ENCODE results near the gene CGB3.

- TF ChIP-seq CTCF (IDR thresholded peaks at IDR 0.05 in 2 of 3, conservative IDR thresholded peaks at IDR 0.05 in 1 of 3; ENCODE audit: borderline replicate concordance in 1 of 3, insufficient read depth in 1 of 3, low read depth in 2 of 3, low read length in 2 of 3): no peak
- TF ChIP-seq ZNF274 (IDR thresholded peaks at IDR 0.05; ENCODE audit: low read depth, low read length): no peak
- TF ChIP-seq POLR2A (IDR thresholded peaks at IDR 0.05; ENCODE audit: borderline replicate concordance, extremely low read depth, insufficient read depth, insufficient read length): no peak
- no peak for TF ChIP-seq EZH2 (IDR thresholded peaks at IDR 0.05)
- TF ChIP-seq FOSL1 (IDR thresholded peaks at IDR 0.05; ENCODE audit: low read depth): no peak
- no peak for TF ChIP-seq EZH2phosphoT487 (IDR thresholded peaks at IDR 0.05; ENCODE audit: borderline replicate concordance)
- no peak for TF ChIP-seq SP1 (IDR thresholded peaks at IDR 0.05; ENCODE audit: low read depth)
- TF ChIP-seq ZBTB33 (IDR thresholded peaks at IDR 0.05; ENCODE audit: extremely low read depth, insufficient replicate concordance, low read length): no peak
- no peak for TF ChIP-seq MAX (IDR thresholded peaks at IDR 0.05)
Measured at GRCh38 chr19:48991011-48991609, 33.0 kb downstream of the CGB3 start.

Measured in HCT116 (cell line).